H1 (cell line): ENCODE data around the gene PARD3.

Source experiments
- CREB1 ChIP-seq: IDR thresholded peaks from 2 replicates; pipeline ENCODE4 v1.6.1; 2012; ENCODE audit warnings: inconsistent platforms
- EP300 ChIP-seq, 2 experiments: IDR thresholded peaks; 1 replicate in 1 of 2; 2 replicates in 1 of 2; pipeline ENCODE4 v1.6.1; 2011 to 2012; ENCODE audit warnings: low read depth in 2 of 2, low read length in 2 of 2, mild to moderate bottlenecking in 2 of 2, borderline replicate concordance in 1 of 2, inconsistent platforms in 1 of 2, moderate library complexity in 1 of 2
- NRF1 ChIP-seq: IDR thresholded peaks from 2 replicates; pipeline ENCODE4 v1.6.1; 2011; ENCODE audit warnings: mild to moderate bottlenecking, low read depth, low read length, improper control_type of control experiment
- RNF2 ChIP-seq: fragments of 200-900, 300-1000 bp; sonication (generic); IDR thresholded peaks from 2 replicates; pipeline ENCODE4 v1.7.1; 2016; ENCODE audit warnings: borderline replicate concordance, low read depth, mild to moderate bottlenecking, antibody characterized with exemption, low read length; ENCODE audit not compliant: poor library complexity, severe bottlenecking; ENCODE audit errors: missing control alignments
- TF ChIP-seq, protein P1 (sequence below), 3 experiments: IDR thresholded peaks; 1 replicate in 2 of 3; 2 replicates in 1 of 3; pipeline versions ENCODE4 v1.5.1 to v1.6.1; 2011; ENCODE audit warnings: low read length in 3 of 3, mild to moderate bottlenecking in 3 of 3, inconsistent platforms in 2 of 3, low read depth in 1 of 3, moderate library complexity in 1 of 3; ENCODE audit not compliant: insufficient read depth in 1 of 3; ENCODE audit errors: control extremely low read depth in 1 of 3
- TF ChIP-seq, protein P2 (sequence below): IDR thresholded peaks from 2 replicates; pipeline ENCODE4 v1.6.1; 2012; ENCODE audit warnings: inconsistent platforms

DNA sequence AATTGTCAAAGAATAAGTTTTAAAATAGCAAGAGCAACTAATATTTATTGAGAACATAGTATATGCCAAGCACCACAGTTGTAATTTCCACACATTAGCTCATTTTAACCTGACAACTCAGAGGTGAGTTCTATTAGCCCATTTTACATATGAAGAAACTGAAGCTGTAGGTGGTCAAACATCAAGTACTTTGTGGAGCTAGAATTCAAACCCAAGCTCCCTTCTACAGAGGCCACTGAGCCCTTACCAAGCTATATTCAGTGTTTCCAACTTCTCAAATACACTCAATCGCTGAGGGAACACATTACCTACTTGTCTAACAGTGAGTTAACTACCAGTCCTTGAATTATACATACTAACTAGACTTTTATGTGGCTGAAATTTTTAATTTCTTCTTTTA lies 236.6 kb downstream of the PARD3 start:
- TF ChIP-seq, protein P1, sequence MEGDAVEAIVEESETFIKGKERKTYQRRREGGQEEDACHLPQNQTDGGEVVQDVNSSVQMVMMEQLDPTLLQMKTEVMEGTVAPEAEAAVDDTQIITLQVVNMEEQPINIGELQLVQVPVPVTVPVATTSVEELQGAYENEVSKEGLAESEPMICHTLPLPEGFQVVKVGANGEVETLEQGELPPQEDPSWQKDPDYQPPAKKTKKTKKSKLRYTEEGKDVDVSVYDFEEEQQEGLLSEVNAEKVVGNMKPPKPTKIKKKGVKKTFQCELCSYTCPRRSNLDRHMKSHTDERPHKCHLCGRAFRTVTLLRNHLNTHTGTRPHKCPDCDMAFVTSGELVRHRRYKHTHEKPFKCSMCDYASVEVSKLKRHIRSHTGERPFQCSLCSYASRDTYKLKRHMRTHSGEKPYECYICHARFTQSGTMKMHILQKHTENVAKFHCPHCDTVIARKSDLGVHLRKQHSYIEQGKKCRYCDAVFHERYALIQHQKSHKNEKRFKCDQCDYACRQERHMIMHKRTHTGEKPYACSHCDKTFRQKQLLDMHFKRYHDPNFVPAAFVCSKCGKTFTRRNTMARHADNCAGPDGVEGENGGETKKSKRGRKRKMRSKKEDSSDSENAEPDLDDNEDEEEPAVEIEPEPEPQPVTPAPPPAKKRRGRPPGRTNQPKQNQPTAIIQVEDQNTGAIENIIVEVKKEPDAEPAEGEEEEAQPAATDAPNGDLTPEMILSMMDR (IDR thresholded peaks at IDR 0.05; ENCODE audit: control extremely low read depth in 1 of 3, insufficient read depth in 1 of 3, low read depth in 1 of 3, low read length in 3 of 3), result no peak
- TF ChIP-seq CREB1 (no peak), NRF1 (no peak), EP300 (IDR thresholded peaks at IDR 0.05; ENCODE audit: borderline replicate concordance in 1 of 2, low read depth in 2 of 2, low read length in 2 of 2) (no peak), RNF2 (no peak)
- TF ChIP-seq, protein P2, sequence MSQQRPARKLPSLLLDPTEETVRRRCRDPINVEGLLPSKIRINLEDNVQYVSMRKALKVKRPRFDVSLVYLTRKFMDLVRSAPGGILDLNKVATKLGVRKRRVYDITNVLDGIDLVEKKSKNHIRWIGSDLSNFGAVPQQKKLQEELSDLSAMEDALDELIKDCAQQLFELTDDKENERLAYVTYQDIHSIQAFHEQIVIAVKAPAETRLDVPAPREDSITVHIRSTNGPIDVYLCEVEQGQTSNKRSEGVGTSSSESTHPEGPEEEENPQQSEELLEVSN, result no peak
